ENCODE data around the gene IER2. TPM values are rescaled to one million over a fixed set of nuclear protein-coding genes. Genes with fewer than 3 reads are reported as not detected.
"Not testable (repeated sequence)": the region's sequence is repeated elsewhere in the genome, so short reads cannot be mapped to it uniquely, and the experiment has no call there.

The IER2 gene
- total RNA-seq, 1 donor from 2014 or later = 13.7 TPM

GRCh38 chr19:13173139-13173737, 23.0 kb downstream of the IER2 start:
- H3K27me3 Mint-ChIP-seq (ENCODE audit: insufficient read depth, low read depth) = peaks cover 11% of the 10 kb centered on the region
- no peak overlapping the region for H3K27ac Mint-ChIP-seq
- TF ChIP-seq EZH2phosphoT487 (IDR thresholded peaks at IDR 0.05) (no peak), EZH2 (IDR thresholded peaks at IDR 0.05) (no peak)
- Histone ChIP-seq H2AFZ (replicated peaks) (no peak overlapping the region), H3K9ac (no peak overlapping the region), H3K27me3 (no peaks in the 10 kb centered on the region), H3K36me3 (no peaks in the 10 kb centered on the region), H4K20me1 (ENCODE audit: low read depth) (no peaks in the 10 kb centered on the region), H3K79me2 (ENCODE audit: low read depth) (no peaks in the 10 kb centered on the region), H3K4me2 (no peak overlapping the region), H3K4me3 (no peak overlapping the region), H3K27ac (no peak overlapping the region), H3K9me3 (ENCODE audit: low read depth) (no peaks in the 10 kb centered on the region), H3F3A (ENCODE audit: low read depth) (no peaks in the 10 kb centered on the region), H3K4me1 (no peaks in the 10 kb centered on the region)
- H3K36me3 Mint-ChIP-seq = no peaks in the 10 kb centered on the region
- no peak for DNase-seq (ENCODE audit: low spot score)
- no peak overlapping the region for H3K4me3 Mint-ChIP-seq
- peaks cover 6% of the 10 kb centered on the region for H3K4me1 Mint-ChIP-seq
- H3K9me3 Mint-ChIP-seq = no peaks in the 10 kb centered on the region

GRCh38 chr19:13176345-13176744, 26.1 kb downstream of the IER2 start:
- H3K4me1 Mint-ChIP-seq = peaks cover 9% of the 10 kb centered on the region
- H3K27ac Mint-ChIP-seq = peak overlapping the region; percentile 63
- H3K9me3 Mint-ChIP-seq = no peaks in the 10 kb centered on the region

DNA sequence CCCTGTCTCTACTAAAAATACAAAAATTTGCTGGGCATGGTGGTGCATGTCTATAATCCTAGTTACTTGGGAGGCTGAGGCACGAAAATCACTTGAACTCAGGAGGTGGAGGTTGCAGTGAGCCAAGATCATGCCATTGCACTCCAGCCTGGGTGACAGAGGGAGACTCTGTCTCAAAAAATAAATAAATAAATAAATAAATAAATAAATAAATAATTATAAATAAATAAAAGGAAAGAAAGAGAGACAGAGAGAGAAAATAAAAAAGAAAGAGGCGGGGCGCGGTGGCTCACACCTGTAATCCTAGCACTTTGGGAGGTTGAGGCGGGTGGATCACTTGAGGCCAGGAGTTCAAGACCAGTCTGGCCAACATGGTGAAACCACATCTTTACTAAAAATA, 27.4 kb downstream of the IER2 start:
- not testable (repeated sequence) for DNase-seq (ENCODE audit: low spot score); H3K4me1 ChIP-seq; H3K9ac ChIP-seq; H3K27me3 ChIP-seq; H2AFZ ChIP-seq (replicated peaks); H3K4me3 Mint-ChIP-seq; H3K36me3 Mint-ChIP-seq; H3K79me2 ChIP-seq (ENCODE audit: low read depth); H3K4me2 ChIP-seq; H3K27ac ChIP-seq; H3K9me3 Mint-ChIP-seq; H3F3A ChIP-seq (ENCODE audit: low read depth); H3K36me3 ChIP-seq; H3K4me3 ChIP-seq; H4K20me1 ChIP-seq (ENCODE audit: low read depth); H3K27ac Mint-ChIP-seq; H3K9me3 ChIP-seq (ENCODE audit: low read depth); H3K27me3 Mint-ChIP-seq (ENCODE audit: insufficient read depth, low read depth)
- H3K4me1 Mint-ChIP-seq = peaks cover 12% of the 10 kb centered on the region

More at GRCh38 chr19:13176345-13176744, 26.1 kb downstream of the IER2 start:
- TF ChIP-seq, protein P1, sequence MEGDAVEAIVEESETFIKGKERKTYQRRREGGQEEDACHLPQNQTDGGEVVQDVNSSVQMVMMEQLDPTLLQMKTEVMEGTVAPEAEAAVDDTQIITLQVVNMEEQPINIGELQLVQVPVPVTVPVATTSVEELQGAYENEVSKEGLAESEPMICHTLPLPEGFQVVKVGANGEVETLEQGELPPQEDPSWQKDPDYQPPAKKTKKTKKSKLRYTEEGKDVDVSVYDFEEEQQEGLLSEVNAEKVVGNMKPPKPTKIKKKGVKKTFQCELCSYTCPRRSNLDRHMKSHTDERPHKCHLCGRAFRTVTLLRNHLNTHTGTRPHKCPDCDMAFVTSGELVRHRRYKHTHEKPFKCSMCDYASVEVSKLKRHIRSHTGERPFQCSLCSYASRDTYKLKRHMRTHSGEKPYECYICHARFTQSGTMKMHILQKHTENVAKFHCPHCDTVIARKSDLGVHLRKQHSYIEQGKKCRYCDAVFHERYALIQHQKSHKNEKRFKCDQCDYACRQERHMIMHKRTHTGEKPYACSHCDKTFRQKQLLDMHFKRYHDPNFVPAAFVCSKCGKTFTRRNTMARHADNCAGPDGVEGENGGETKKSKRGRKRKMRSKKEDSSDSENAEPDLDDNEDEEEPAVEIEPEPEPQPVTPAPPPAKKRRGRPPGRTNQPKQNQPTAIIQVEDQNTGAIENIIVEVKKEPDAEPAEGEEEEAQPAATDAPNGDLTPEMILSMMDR (IDR thresholded peaks at IDR 0.05) = no peak
- TF ChIP-seq EZH2phosphoT487 (IDR thresholded peaks at IDR 0.05) (no peak), EZH2 (IDR thresholded peaks at IDR 0.05) (no peak)
- peaks cover 6% of the 10 kb centered on the region for H3K27me3 Mint-ChIP-seq (ENCODE audit: insufficient read depth, low read depth)
- H3K4me1 ChIP-seq = no peaks in the 10 kb centered on the region
- H3F3A ChIP-seq (ENCODE audit: low read depth) = no peaks in the 10 kb centered on the region
- no peak overlapping the region for H2AFZ ChIP-seq (replicated peaks)
- no peaks in the 10 kb centered on the region for H3K27me3 ChIP-seq
- H4K20me1 ChIP-seq (ENCODE audit: low read depth) = no peaks in the 10 kb centered on the region
- no peak overlapping the region for H3K9ac ChIP-seq
- DNase-seq (ENCODE audit: low spot score) = no peak
- H3K4me2 ChIP-seq = no peak overlapping the region
- no peak overlapping the region for H3K4me3 ChIP-seq
- no peak overlapping the region for H3K27ac ChIP-seq
- H3K36me3 ChIP-seq = no peaks in the 10 kb centered on the region
- no peak overlapping the region for H3K4me3 Mint-ChIP-seq
- H3K36me3 Mint-ChIP-seq = no peaks in the 10 kb centered on the region
- no peaks in the 10 kb centered on the region for H3K9me3 ChIP-seq (ENCODE audit: low read depth)
- no peaks in the 10 kb centered on the region for H3K79me2 ChIP-seq (ENCODE audit: low read depth)

- DNase-seq (ENCODE audit: low spot score); H3K9me3 Mint-ChIP-seq; H2AFZ ChIP-seq (replicated peaks); H4K20me1 ChIP-seq (ENCODE audit: low read depth); H3K4me1 ChIP-seq; H3K79me2 ChIP-seq (ENCODE audit: low read depth); H3K36me3 ChIP-seq; H3F3A ChIP-seq (ENCODE audit: low read depth); H3K27ac ChIP-seq; H3K9me3 ChIP-seq (ENCODE audit: low read depth); H3K27me3 ChIP-seq; H3K27me3 Mint-ChIP-seq (ENCODE audit: insufficient read depth, low read depth); H3K9ac ChIP-seq; H3K4me3 ChIP-seq; H3K4me2 ChIP-seq; H3K36me3 Mint-ChIP-seq; H3K4me3 Mint-ChIP-seq: not testable (repeated sequence)
- H3K27ac Mint-ChIP-seq = peak overlapping the region; percentile 72
- peaks cover 12% of the 10 kb centered on the region for H3K4me1 Mint-ChIP-seq
Measured at GRCh38 chr19:13178291-13178690, 28.1 kb downstream of the IER2 start.
